ENCODE measurements around the gene SYNE4. TPM values are rescaled to one million over a fixed set of nuclear protein-coding genes. Genes with fewer than 3 reads are reported as not detected.
"Not testable (repeated sequence)": the region's sequence is repeated elsewhere in the genome, so short reads cannot be mapped to it uniquely, and the experiment has no call there.

Gene SYNE4
- polyA plus RNA-seq (ENCODE audit: insufficient read length), result 14.0 TPM
- long read RNA-seq, donor 1, partial matches to known transcripts, result 0 of 1 reads
- long read RNA-seq, donor 1, other reads (novel, unspliced or antisense), result 0 of 1 reads
- long read RNA-seq, donor 2, partial matches to known transcripts, result 0 of 1 reads
- long read RNA-seq, donor 2, other reads (novel, unspliced or antisense), result 0 of 1 reads
- long read RNA-seq, donor 3, partial matches to known transcripts, result 0 of 1 reads
- long read RNA-seq, donor 3, other reads (novel, unspliced or antisense), result 0 of 1 reads
- long read RNA-seq, donor 4, result 0 reads
- long read RNA-seq, donor 5, partial matches to known transcripts, result 5 of 7 reads
- long read RNA-seq, donor 5, other reads (novel, unspliced or antisense), result 0 of 7 reads
- long read RNA-seq, donor 6, transcript SYNE4-201 (8 exons, 1,365 nt), result major isoform, 5 of 5 reads
- long read RNA-seq, donor 6, partial matches to known transcripts, result 0 of 5 reads
- long read RNA-seq, donor 6, other reads (novel, unspliced or antisense), result 0 of 5 reads
- long read RNA-seq, donor 7, partial matches to known transcripts, result 0 of 4 reads
- long read RNA-seq, donor 7, other reads (novel, unspliced or antisense), result 0 of 4 reads
- long read RNA-seq, donor 8, partial matches to known transcripts, result 0 of 2 reads
- long read RNA-seq, donor 8, other reads (novel, unspliced or antisense), result 0 of 2 reads

GRCh38 chr19:36008336-36008978 is at the start of gene SYNE4:
TSS of gene SYNE4 (minus strand) at chr19:36008813. CDS start at chr19:36008681, 132 bp downstream.
- peak; percentile 68 for DNase-seq

GRCh38 chr19:36054733-36055686 is 46.4 kb upstream of the SYNE4 start, which contains the start of gene WDR62:
TSS of gene WDR62 (plus strand) at chr19:36054897. CDS start at chr19:36054972, 75 bp downstream.
- no peak for DNase-seq

GRCh38 chr19:36054119-36054732 is 45.6 kb upstream of the SYNE4 start, which contains the start of gene THAP8:
TSS of gene THAP8 (minus strand) at chr19:36054285. CDS start at chr19:36054217, 68 bp downstream.
- DNase-seq, result peak; percentile 99

GRCh38 chr19:36051637-36052036 is 43.0 kb upstream of the SYNE4 start:
- no peak for DNase-seq

- no peak for DNase-seq
Measured at GRCh38 chr19:36051236-36051635, 42.6 kb upstream of the SYNE4 start.

- DNase-seq, result no peak
Measured at GRCh38 chr19:36049080-36049698, 40.6 kb upstream of the SYNE4 start.

GRCh38 chr19:36047835-36048234 is 39.2 kb upstream of the SYNE4 start:
- no peak for DNase-seq

GRCh38 chr19:36046443-36047050 is 37.9 kb upstream of the SYNE4 start:
- no peak for DNase-seq

GRCh38 chr19:36043952-36044351 is 35.3 kb upstream of the SYNE4 start:
- no peak for DNase-seq

- peak; percentile 60 for DNase-seq
Measured at GRCh38 chr19:36041831-36042230, 33.2 kb upstream of the SYNE4 start.

GRCh38 chr19:36041092-36041491 is 32.5 kb upstream of the SYNE4 start:
- DNase-seq, result not testable (repeated sequence)

- DNase-seq, result no peak
Measured at GRCh38 chr19:36040495-36040894, 31.9 kb upstream of the SYNE4 start.

- DNase-seq, result peak; percentile 69
Measured at GRCh38 chr19:36032251-36033104, 23.9 kb upstream of the SYNE4 start, which contains the start of gene CLIP3. TSS of gene CLIP3 (minus strand) at chr19:36032873. CDS start at chr19:36032357, 516 bp downstream.

- no peak for DNase-seq
Measured at GRCh38 chr19:36031308-36031707, 22.7 kb upstream of the SYNE4 start.

GRCh38 chr19:36030264-36031148 is 21.9 kb upstream of the SYNE4 start:
- no peak for DNase-seq

GRCh38 chr19:36028313-36029041 is 19.9 kb upstream of the SYNE4 start:
- no peak for DNase-seq

- DNase-seq, result no peak
Measured at GRCh38 chr19:36027696-36028095, 19.1 kb upstream of the SYNE4 start.

All from left kidney (tissue), 8 donors.